Esophagus muscularis mucosa (tissue), 4 donors: ENCODE results near the gene GREM1.

Source experiments
- CTCF ChIP-seq, 3 experiments: fragments of 200-600 bp in 2 of 3; fragments of 450-650 bp in 1 of 3; sonication (generic) in 2 of 3; IDR thresholded peaks; one replicate each; pipeline ENCODE4 v1.5.1; 2017 to 2019; ENCODE audit warnings: antibody characterized with exemption in 3 of 3, mild to moderate bottlenecking in 2 of 3, moderate library complexity in 1 of 3
- EP300 ChIP-seq: sonication (generic); formaldehyde crosslinking; IDR thresholded peaks from one replicate; pipeline ENCODE4 v1.6.1; 2017; ENCODE audit warnings: antibody characterized with exemption
- POLR2A ChIP-seq: fragments of 450-650 bp; IDR thresholded peaks from one replicate; pipeline ENCODE4 v1.6.1; 2017; ENCODE audit warnings: antibody characterized with exemption, moderate library complexity, mild to moderate bottlenecking, low read depth
- POLR2AphosphoS5 ChIP-seq, 2 donors: sonication (generic); formaldehyde crosslinking; IDR thresholded peaks; one replicate each; pipeline ENCODE4 v1.6.1; 2017; ENCODE audit warnings: antibody characterized with exemption in 2 of 2

- TF ChIP-seq POLR2A (no peak), EP300 (no peak), CTCF (IDR thresholded peaks at IDR 0.05) (no peak), POLR2AphosphoS5 (IDR thresholded peaks at IDR 0.05) (no peak)
Measured at GRCh38 chr15:32709295-32710033, 8.3 kb upstream of the GREM1 start.
